WTC11 (cell line): ENCODE measurements around the gene ATP2B1. TPM values are rescaled to one million over a fixed set of nuclear protein-coding genes. Genes with fewer than 3 reads are reported as not detected.
"Not testable (repeated sequence)": the region's sequence is repeated elsewhere in the genome, so short reads cannot be mapped to it uniquely, and the experiment has no call there.

ENCODE experiments used
- ATAC-seq: fragments of 200-7000 bp; cut with Tn5 transposase; 2 replicates; pipeline ENCODE4 v1.10.0; 2021; ENCODE audit warnings: mild to moderate bottlenecking, moderate library complexity
- CTCF ChIA-PET: fragments of 300-600 bp; sonication (Branson Sonifier 250); formaldehyde crosslinking; loops from one replicate; lab custom pipeline; 2021; ENCODE audit warnings: antibody characterized with exemption; lab: Charles Lee
- POLR2A ChIA-PET: fragments of 350-600 bp; sonication (Branson Sonifier 250); formaldehyde crosslinking; loops from one replicate; lab custom pipeline; 2021; ENCODE audit warnings: antibody characterized with exemption; lab: Charles Lee
- DNase-seq: peaks from one replicate; pipeline ENCODE4 v3.0.0; 2021; ENCODE audit warnings: low spot score
- H3K27ac Mint-ChIP-seq: 2 replicates; pipeline ENCODE4 v1.8.0; 2021; ENCODE audit warnings: mixed read lengths
- H3K27me3 Mint-ChIP-seq: 2 replicates; pipeline ENCODE4 v1.8.0; 2021; ENCODE audit warnings: low read depth, mild to moderate bottlenecking, moderate library complexity, mixed read lengths
- H3K36me3 Mint-ChIP-seq: 2 replicates; pipeline ENCODE4 v1.8.0; 2021; ENCODE audit warnings: mixed read lengths
- H3K4me1 Mint-ChIP-seq: 2 replicates; pipeline ENCODE4 v1.8.0; 2022; ENCODE audit warnings: mixed read lengths
- H3K4me3 Mint-ChIP-seq: 2 replicates; pipeline ENCODE4 v1.8.0; 2021; ENCODE audit warnings: mild to moderate bottlenecking, moderate library complexity, mixed read lengths
- H3K9me3 Mint-ChIP-seq: 2 replicates; pipeline ENCODE4 v1.8.0; 2021; ENCODE audit warnings: mixed read lengths
- ATF1 ChIP-seq: sonication (generic); formaldehyde crosslinking; IDR thresholded peaks from 2 replicates; pipeline ENCODE4 v1.8.1; 2023; ENCODE audit warnings: mild to moderate bottlenecking, moderate library complexity, missing genetic modification reagents
- ESRRA ChIP-seq: sonication (generic); formaldehyde crosslinking; IDR thresholded peaks from 2 replicates; pipeline ENCODE4 v1.8.1; 2022; ENCODE audit warnings: mild to moderate bottlenecking, missing genetic modification reagents, borderline replicate concordance
- FOXP1 ChIP-seq: sonication (generic); formaldehyde crosslinking; IDR thresholded peaks from 2 replicates; pipeline ENCODE4 v1.8.0; 2022; ENCODE audit warnings: missing genetic modification reagents, mild to moderate bottlenecking, moderate library complexity, borderline replicate concordance
- HMGA2 ChIP-seq: fragments of 250-450 bp; sonication (Bioruptor Pico); IDR thresholded peaks from 2 replicates; pipeline ENCODE4 v1.4.0; 2021; ENCODE audit warnings: mild to moderate bottlenecking, moderate library complexity
- KAT7 ChIP-seq: sonication (generic); formaldehyde crosslinking; IDR thresholded peaks from 2 replicates; pipeline ENCODE4 v1.8.1; 2023; ENCODE audit warnings: missing genetic modification reagents, mild to moderate bottlenecking, borderline replicate concordance
- MYBL2 ChIP-seq: sonication (generic); formaldehyde crosslinking; IDR thresholded peaks from 2 replicates; pipeline ENCODE4 v1.8.1; 2023; ENCODE audit warnings: mild to moderate bottlenecking, moderate library complexity, missing genetic modification reagents
- NFATC4 ChIP-seq: fragments of 250-450 bp; sonication (Bioruptor Pico); IDR thresholded peaks from 2 replicates; pipeline ENCODE4 v1.9.0; 2021; ENCODE audit warnings: mild to moderate bottlenecking
- NFE2L1 ChIP-seq: sonication (generic); formaldehyde crosslinking; IDR thresholded peaks from 2 replicates; pipeline ENCODE4 v1.8.1; 2023; ENCODE audit warnings: missing genetic modification reagents
- NR1H2 ChIP-seq: sonication (generic); formaldehyde crosslinking; IDR thresholded peaks from 2 replicates; pipeline ENCODE4 v1.9.0; 2021; ENCODE audit warnings: mild to moderate bottlenecking, moderate library complexity, missing genetic modification reagents
- OVOL2 ChIP-seq: fragments of 250-450 bp; sonication (Bioruptor Pico); IDR thresholded peaks from 2 replicates; pipeline ENCODE4 v1.9.0; 2021; ENCODE audit warnings: mild to moderate bottlenecking, borderline replicate concordance
- SOX15 ChIP-seq: fragments of 250-450 bp; sonication (Bioruptor Pico); IDR thresholded peaks from 2 replicates; pipeline ENCODE4 v1.9.0; 2021; ENCODE audit warnings: mild to moderate bottlenecking
- TEAD1 ChIP-seq: sonication (generic); formaldehyde crosslinking; IDR thresholded peaks from 2 replicates; pipeline ENCODE4 v1.8.0; 2022; ENCODE audit warnings: mild to moderate bottlenecking, missing genetic modification reagents
- ZNF121 ChIP-seq: sonication (generic); formaldehyde crosslinking; IDR thresholded peaks from 2 replicates; pipeline ENCODE4 v1.8.0; 2023; ENCODE audit warnings: missing genetic modification reagents
- ZNF263 ChIP-seq: sonication (generic); formaldehyde crosslinking; IDR thresholded peaks from 2 replicates; pipeline ENCODE4 v1.8.1; 2022; ENCODE audit warnings: low read depth, mild to moderate bottlenecking, moderate library complexity, missing genetic modification reagents
- ZNF317 ChIP-seq: sonication (generic); formaldehyde crosslinking; IDR thresholded peaks from 2 replicates; pipeline ENCODE4 v1.8.1; 2023; ENCODE audit warnings: low read depth, mild to moderate bottlenecking, moderate library complexity, missing genetic modification reagents, borderline replicate concordance
- total RNA-seq: library from RNA; stranded (reverse); gene quantifications from 3 replicates; pipeline ENCODE4 v1.2.3, GENCODE V29; 2021
- TF ChIP-seq, protein P1 (sequence below): sonication (generic); formaldehyde crosslinking; IDR thresholded peaks from 2 replicates; pipeline ENCODE4 v1.8.0; 2023; ENCODE audit warnings: mild to moderate bottlenecking, missing genetic modification reagents
- TF ChIP-seq, protein P2 (sequence below): sonication (generic); formaldehyde crosslinking; IDR thresholded peaks from 2 replicates; pipeline ENCODE4 v1.8.0; 2022; ENCODE audit warnings: mild to moderate bottlenecking, missing genetic modification reagents
- TF ChIP-seq, protein P3 (sequence below): sonication (generic); formaldehyde crosslinking; IDR thresholded peaks from 2 replicates; pipeline ENCODE4 v1.8.1; 2023; ENCODE audit warnings: mild to moderate bottlenecking, missing genetic modification reagents
- TF ChIP-seq, protein P4 (sequence below): sonication (generic); formaldehyde crosslinking; IDR thresholded peaks from 2 replicates; pipeline ENCODE4 v1.8.1; 2022; ENCODE audit warnings: mild to moderate bottlenecking, missing genetic modification reagents, moderate library complexity, borderline replicate concordance
- TF ChIP-seq, protein P5 (sequence below): fragments of 250-450 bp; sonication (Bioruptor Pico); conservative IDR thresholded peaks from 2 replicates; pipeline ENCODE4 v1.9.0; 2021; ENCODE audit warnings: mild to moderate bottlenecking

Gene ATP2B1
- total RNA-seq, 1 experiment from 2014 or later = 31.7 TPM

DNA sequence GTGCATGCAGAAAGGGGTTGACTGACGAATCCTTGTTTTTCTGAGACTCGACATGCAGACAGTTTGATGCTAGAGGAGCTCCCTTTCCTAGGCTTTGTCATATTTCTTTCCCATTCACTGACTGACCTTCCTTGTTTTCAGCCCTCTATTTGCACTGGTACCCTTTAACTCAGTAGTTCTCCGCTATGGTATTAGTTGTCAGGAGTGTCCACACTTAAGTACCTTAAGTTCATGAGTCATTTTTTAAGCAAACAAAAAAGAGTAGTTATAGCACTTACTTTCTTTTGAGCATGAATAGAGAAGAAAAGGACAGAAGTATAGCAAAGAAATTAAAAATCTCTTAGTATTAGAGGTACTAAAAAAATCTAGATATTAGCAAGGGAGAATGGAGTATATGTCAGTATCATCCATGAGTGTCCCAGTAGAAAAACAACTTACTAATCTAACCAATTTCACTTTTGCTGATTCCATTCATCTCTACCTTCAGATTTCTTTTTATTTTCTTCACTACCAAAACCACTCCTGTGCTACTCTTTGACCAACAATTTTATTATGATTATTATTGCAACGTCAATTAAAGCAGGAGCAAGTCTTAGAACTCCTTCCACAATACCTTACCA, 8.3 kb downstream of the ATP2B1 start (continued):
- TF ChIP-seq, protein P1, sequence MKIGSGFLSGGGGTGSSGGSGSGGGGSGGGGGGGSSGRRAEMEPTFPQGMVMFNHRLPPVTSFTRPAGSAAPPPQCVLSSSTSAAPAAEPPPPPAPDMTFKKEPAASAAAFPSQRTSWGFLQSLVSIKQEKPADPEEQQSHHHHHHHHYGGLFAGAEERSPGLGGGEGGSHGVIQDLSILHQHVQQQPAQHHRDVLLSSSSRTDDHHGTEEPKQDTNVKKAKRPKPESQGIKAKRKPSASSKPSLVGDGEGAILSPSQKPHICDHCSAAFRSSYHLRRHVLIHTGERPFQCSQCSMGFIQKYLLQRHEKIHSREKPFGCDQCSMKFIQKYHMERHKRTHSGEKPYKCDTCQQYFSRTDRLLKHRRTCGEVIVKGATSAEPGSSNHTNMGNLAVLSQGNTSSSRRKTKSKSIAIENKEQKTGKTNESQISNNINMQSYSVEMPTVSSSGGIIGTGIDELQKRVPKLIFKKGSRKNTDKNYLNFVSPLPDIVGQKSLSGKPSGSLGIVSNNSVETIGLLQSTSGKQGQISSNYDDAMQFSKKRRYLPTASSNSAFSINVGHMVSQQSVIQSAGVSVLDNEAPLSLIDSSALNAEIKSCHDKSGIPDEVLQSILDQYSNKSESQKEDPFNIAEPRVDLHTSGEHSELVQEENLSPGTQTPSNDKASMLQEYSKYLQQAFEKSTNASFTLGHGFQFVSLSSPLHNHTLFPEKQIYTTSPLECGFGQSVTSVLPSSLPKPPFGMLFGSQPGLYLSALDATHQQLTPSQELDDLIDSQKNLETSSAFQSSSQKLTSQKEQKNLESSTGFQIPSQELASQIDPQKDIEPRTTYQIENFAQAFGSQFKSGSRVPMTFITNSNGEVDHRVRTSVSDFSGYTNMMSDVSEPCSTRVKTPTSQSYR (CRISPR knock-in tag) = no peak
- TF ChIP-seq TEAD1 (no peak), NR1H2 (CRISPR knock-in tag) (no peak), KAT7 (CRISPR knock-in tag) (no peak), HMGA2 (CRISPR knock-in tag) (no peak), NFATC4 (CRISPR knock-in tag) (no peak)
- TF ChIP-seq, protein P2, sequence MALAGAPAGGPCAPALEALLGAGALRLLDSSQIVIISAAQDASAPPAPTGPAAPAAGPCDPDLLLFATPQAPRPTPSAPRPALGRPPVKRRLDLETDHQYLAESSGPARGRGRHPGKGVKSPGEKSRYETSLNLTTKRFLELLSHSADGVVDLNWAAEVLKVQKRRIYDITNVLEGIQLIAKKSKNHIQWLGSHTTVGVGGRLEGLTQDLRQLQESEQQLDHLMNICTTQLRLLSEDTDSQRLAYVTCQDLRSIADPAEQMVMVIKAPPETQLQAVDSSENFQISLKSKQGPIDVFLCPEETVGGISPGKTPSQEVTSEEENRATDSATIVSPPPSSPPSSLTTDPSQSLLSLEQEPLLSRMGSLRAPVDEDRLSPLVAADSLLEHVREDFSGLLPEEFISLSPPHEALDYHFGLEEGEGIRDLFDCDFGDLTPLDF (CRISPR knock-in tag) = no peak

DNA sequence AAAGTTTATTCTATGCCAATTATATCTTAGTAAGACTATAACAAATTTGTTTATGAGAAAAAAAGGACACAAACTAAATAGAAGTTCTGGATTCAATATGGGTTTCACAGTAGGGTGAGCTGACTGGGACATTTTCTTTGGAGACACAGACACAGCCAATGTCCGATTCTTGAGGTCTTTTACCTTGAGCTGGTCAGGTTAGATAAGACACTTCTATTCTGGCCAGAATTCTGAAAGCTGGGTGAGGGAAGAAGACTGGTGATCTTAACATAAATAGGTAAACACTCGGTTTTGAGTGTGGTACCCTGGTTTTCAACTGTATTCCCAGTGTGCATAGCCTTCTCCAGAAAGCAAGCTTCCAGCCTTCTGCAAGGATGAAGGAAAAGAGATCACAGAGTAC, 10.0 kb downstream of the ATP2B1 start:
- TF ChIP-seq, protein P3, sequence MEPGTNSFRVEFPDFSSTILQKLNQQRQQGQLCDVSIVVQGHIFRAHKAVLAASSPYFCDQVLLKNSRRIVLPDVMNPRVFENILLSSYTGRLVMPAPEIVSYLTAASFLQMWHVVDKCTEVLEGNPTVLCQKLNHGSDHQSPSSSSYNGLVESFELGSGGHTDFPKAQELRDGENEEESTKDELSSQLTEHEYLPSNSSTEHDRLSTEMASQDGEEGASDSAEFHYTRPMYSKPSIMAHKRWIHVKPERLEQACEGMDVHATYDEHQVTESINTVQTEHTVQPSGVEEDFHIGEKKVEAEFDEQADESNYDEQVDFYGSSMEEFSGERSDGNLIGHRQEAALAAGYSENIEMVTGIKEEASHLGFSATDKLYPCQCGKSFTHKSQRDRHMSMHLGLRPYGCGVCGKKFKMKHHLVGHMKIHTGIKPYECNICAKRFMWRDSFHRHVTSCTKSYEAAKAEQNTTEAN (CRISPR knock-in tag) = no peak
- TF ChIP-seq, protein P4, sequence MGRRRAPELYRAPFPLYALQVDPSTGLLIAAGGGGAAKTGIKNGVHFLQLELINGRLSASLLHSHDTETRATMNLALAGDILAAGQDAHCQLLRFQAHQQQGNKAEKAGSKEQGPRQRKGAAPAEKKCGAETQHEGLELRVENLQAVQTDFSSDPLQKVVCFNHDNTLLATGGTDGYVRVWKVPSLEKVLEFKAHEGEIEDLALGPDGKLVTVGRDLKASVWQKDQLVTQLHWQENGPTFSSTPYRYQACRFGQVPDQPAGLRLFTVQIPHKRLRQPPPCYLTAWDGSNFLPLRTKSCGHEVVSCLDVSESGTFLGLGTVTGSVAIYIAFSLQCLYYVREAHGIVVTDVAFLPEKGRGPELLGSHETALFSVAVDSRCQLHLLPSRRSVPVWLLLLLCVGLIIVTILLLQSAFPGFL (CRISPR knock-in tag) = no peak
- TF ChIP-seq ZNF121 (CRISPR knock-in tag) (no peak), ZNF317 (CRISPR knock-in tag) (no peak)
- TF ChIP-seq, all 79 proteins: peak for 0
- DNase-seq = no peak
- H3K36me3 Mint-ChIP-seq = no peaks in the 10 kb centered on the region
- CTCF ChIA-PET = interaction anchor here (0.8 to 1.6 kb wide), 2 partner anchors 9 to 10 kb away, joined by 3 to 5 read pairs; no protein-coding TSS in a partner anchor
- H3K27me3 Mint-ChIP-seq = no peaks in the 10 kb centered on the region
- no peak for ATAC-seq
- H3K4me1 Mint-ChIP-seq = peaks cover 33% of the 10 kb centered on the region
- POLR2A ChIA-PET = interaction anchor here (0.7 kb wide), 1 partner anchor 20 kb away, joined by 3 read pairs; no protein-coding TSS in a partner anchor
- no peaks in the 10 kb centered on the region for H3K9me3 Mint-ChIP-seq
- no peak overlapping the region; the same call in 1 of the 2 replicates for H3K27ac Mint-ChIP-seq
- H3K4me3 Mint-ChIP-seq = no peak overlapping the region

DNA sequence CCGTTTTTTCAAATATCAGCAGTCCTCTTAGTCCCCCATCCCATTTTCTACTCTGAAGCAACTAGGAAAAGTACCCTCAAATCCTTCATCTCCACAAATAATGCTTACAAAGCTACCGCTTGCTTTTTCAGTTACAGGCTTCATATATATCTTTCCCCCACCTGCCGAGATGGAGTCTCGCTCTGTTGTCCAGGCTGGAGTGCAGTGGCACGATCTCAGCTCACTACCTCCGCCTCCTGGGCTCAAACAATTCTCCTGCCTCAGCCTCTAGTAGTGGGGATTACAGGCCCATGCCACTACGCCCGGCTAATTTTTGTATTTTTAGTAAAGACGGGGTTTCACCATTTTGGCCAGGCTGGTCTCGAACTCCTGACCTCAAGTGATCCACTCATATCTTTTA, 10.9 kb downstream of the ATP2B1 start:
- H3K9me3 Mint-ChIP-seq, H3K27me3 Mint-ChIP-seq, ATAC-seq, DNase-seq, H3K36me3 Mint-ChIP-seq, POLR2A ChIA-PET, H3K27ac Mint-ChIP-seq, H3K4me3 Mint-ChIP-seq: not testable (repeated sequence)
- peak; percentile 90 for TF ChIP-seq ZNF121 (CRISPR knock-in tag)
- H3K4me1 Mint-ChIP-seq = peaks cover 37% of the 10 kb centered on the region
- CTCF ChIA-PET = interaction anchor here (1.6 kb wide), 1 partner anchor 9 kb away, joined by 5 read pairs; no protein-coding TSS in a partner anchor

DNA sequence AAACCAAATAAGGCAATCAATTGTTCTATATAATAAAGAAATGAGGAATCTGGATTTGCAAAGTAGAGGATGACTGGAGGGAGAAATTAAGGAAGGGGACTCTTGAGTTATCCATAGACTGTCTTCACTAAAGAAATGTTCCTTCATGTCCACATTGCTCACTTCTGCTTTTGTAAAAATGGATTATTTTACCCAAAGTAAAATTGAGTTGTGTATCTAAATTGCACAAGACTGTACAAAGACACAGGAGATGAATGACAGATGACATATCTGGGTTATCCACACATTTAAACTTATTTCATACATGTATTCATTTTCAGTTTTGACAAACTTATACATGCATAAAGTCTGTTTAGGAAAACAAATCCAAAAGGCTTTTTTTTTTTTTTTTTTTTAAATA, 11.3 kb downstream of the ATP2B1 start:
- H3K4me1 Mint-ChIP-seq = peaks cover 37% of the 10 kb centered on the region
- H3K9me3 Mint-ChIP-seq = no peaks in the 10 kb centered on the region
- H3K36me3 Mint-ChIP-seq = no peaks in the 10 kb centered on the region
- CTCF ChIA-PET = interaction anchor here (1.6 kb wide), 1 partner anchor 9 kb away, joined by 5 read pairs; no protein-coding TSS in a partner anchor
- no peak overlapping the region for H3K4me3 Mint-ChIP-seq
- no peak overlapping the region for H3K27ac Mint-ChIP-seq
- POLR2A ChIA-PET = no interaction called here
- H3K27me3 Mint-ChIP-seq = no peaks in the 10 kb centered on the region
- DNase-seq (no peak), ATAC-seq (no peak)
- no peak for TF ChIP-seq ZNF263 (CRISPR knock-in tag)
- TF ChIP-seq, protein P5, sequence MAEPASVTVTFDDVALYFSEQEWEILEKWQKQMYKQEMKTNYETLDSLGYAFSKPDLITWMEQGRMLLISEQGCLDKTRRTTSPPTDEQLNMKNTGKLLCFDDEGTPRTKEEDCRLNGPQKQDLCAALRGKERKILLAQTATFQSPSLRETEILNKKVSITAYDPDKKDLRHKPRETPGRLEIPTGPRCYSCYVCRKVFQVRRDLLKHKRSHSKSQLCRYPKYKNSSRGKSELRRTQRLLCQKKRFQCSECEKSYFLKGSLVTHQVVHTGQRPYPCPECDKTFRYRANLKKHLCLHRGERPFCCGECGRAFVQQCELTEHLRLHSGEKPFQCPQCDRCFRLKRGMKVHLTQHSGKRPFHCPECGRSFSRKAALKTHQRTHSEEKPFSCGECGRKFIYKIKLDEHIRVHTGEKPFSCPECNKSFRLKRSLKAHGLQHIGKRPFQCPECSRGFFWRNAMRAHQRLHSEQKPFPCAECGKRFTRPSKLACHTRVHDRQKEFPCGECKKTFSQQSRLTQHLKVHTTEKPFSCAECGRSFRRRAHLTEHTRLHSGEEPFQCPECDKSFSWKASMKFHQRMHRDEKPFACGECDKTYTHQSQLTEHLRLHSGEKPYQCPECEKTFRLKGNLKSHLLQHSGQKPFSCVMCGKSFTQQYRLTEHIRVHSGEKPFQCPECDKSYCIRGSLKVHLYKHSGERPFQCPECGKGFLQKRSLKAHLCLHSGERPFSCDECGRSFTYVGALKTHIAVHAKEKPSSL (CRISPR knock-in tag) = no peak
- TF ChIP-seq MYBL2 = no peak
- no peak for TF ChIP-seq NFE2L1 (CRISPR knock-in tag)
- TF ChIP-seq SOX15 (CRISPR knock-in tag) = no peak
- TF ChIP-seq ATF1 (CRISPR knock-in tag) = no peak
- TF ChIP-seq ZNF121 (CRISPR knock-in tag) = no peak
- no peak for TF ChIP-seq OVOL2 (CRISPR knock-in tag)
- TF ChIP-seq ESRRA (CRISPR knock-in tag) = no peak
- TF ChIP-seq FOXP1 (CRISPR knock-in tag) = no peak
